K562 (cell line): Measurements from ENCODE around the gene MRPL33. TPM values are rescaled to one million over a fixed set of nuclear protein-coding genes. Genes with fewer than 3 reads are reported as not detected.
A peak's percentile ranks its signal among the peaks of the same experiment; 100 is the strongest.

Source experiments
- ATAC-seq: fragments of 200-7000 bp; cut with Tn5 transposase; 3 replicates; pipeline ENCODE4 v1.9.1; 2020; ENCODE audit warnings: moderate library complexity
- BruUV-seq: library from RNA; stranded (reverse); fragments of 400-500 nt; replicated peaks from 2 replicates; lab custom pipeline; 2021; lab: Mats Ljungman, UMichigan
- CTCF ChIA-PET: fragments of 300-600 bp; formaldehyde crosslinking; extraction: SDS; loops from one replicate; lab custom pipeline; 2021; ENCODE audit warnings: low intra/inter-chr PET ratio; lab: Yijun Ruan, JAX
- POLR2A ChIA-PET: fragments of 300-600, 350-650 bp; sonication (Branson Sonifier 250); formaldehyde crosslinking; extraction: SDS; loops from one replicate; lab custom pipeline; 2021; ENCODE audit warnings: antibody characterized with exemption, inconsistent platforms; lab: Yijun Ruan, JAX
- DNase-seq, 4 experiments: peaks; one replicate each; pipeline versions ENCODE4 v3.0.0 to v3.0.0-alpha.2; 2011 to 2018; ENCODE audit warnings: low spot score in 3 of 4, mixed read lengths in 3 of 4; ENCODE audit errors: extremely low read depth in 1 of 4
- FAIRE-seq: peaks from 2 replicates; lab custom pipeline; 2011; peaks lifted over from hg19 to GRCh38; lab: Jason Lieb, UNC
- H2AFZ ChIP-seq: 2 replicates; pipeline ENCODE4 v1.6.0; 2011; ENCODE audit warnings: low read depth, low read length, control low read depth, inconsistent platforms
- H3K27ac ChIP-seq: fragments of 200-600 bp; 3 replicates; pipeline ENCODE4 v1.8.0; 2011; ENCODE audit warnings: low read depth, mild to moderate bottlenecking, control low read depth, inconsistent platforms, low read length, moderate library complexity, mixed read lengths; ENCODE audit errors: extremely low read depth
- H3K27me3 ChIP-seq, 2 experiments: fragments of 300-600 bp in 1 of 2; 2 replicates in 1 of 2; 3 replicates in 1 of 2; pipeline versions ENCODE4 v1.6.0 to v1.8.0; 2011; ENCODE audit warnings: inconsistent platforms in 2 of 2, low read length in 2 of 2, mild to moderate bottlenecking in 1 of 2, mixed read lengths in 1 of 2, moderate library complexity in 1 of 2; ENCODE audit not compliant: control insufficient read depth in 2 of 2, insufficient read depth in 2 of 2
- H3K36me3 ChIP-seq: fragments of 300-600 bp; 3 replicates; pipeline ENCODE4 v1.8.0; 2011; ENCODE audit warnings: mild to moderate bottlenecking, low read length, inconsistent platforms; ENCODE audit not compliant: control insufficient read depth, insufficient read depth
- H3K4me1 ChIP-seq, 2 experiments: fragments of 200-600 bp in 1 of 2; replicated peaks in 1 of 2; 2 replicates in 1 of 2; 3 replicates in 1 of 2; pipeline versions ENCODE4 v1.5.1 to v1.8.0; 2011; ENCODE audit warnings: inconsistent platforms in 2 of 2, low read length in 2 of 2, mild to moderate bottlenecking in 1 of 2, mixed read lengths in 1 of 2, moderate library complexity in 1 of 2; ENCODE audit not compliant: control insufficient read depth in 2 of 2, insufficient read depth in 2 of 2
- H3K4me2 ChIP-seq: 2 replicates; pipeline ENCODE4 v1.6.1; 2011; ENCODE audit warnings: low read length, control low read depth, inconsistent platforms, mixed read lengths; ENCODE audit not compliant: insufficient read depth
- H3K4me3 ChIP-seq: fragments of 200-600 bp; sonication (generic), shearing (Covaris generic); 2 replicates; pipeline ENCODE4 v1.5.1; 2016; ENCODE audit warnings: control low read depth, inconsistent platforms
- H3K79me2 ChIP-seq: fragments of 200-600 bp; 3 replicates; pipeline ENCODE4 v1.8.0; 2011; ENCODE audit warnings: low read length, inconsistent platforms; ENCODE audit not compliant: control insufficient read depth, insufficient read depth
- H3K9ac ChIP-seq, 2 experiments: 2 replicates each; pipeline versions ENCODE4 v1.6.0 to v1.6.1; 2011; ENCODE audit warnings: low read depth in 2 of 2, low read length in 2 of 2, control low read depth in 1 of 2, inconsistent platforms in 1 of 2, mild to moderate bottlenecking in 1 of 2, mixed read lengths in 1 of 2; ENCODE audit not compliant: insufficient read depth in 1 of 2
- H3K9me1 ChIP-seq: one replicate; pipeline ENCODE4 v1.6.0; 2011; ENCODE audit warnings: inconsistent platforms, mild to moderate bottlenecking, low read length, moderate library complexity; ENCODE audit not compliant: control insufficient read depth, insufficient read depth
- H3K9me3 ChIP-seq: replicated peaks from 2 replicates; pipeline ENCODE4 v1.5.1; 2011; ENCODE audit warnings: low read depth, low read length, inconsistent platforms; ENCODE audit not compliant: control insufficient read depth, insufficient read depth
- H4K20me1 ChIP-seq: replicated peaks from 2 replicates; pipeline ENCODE4 v1.6.1; 2011; ENCODE audit warnings: low read length, inconsistent platforms, mixed read lengths; ENCODE audit not compliant: control insufficient read depth, insufficient read depth
- CBX1 ChIP-seq: sonication (generic); IDR thresholded peaks from 2 replicates; pipeline ENCODE4 v1.6.1; 2016; ENCODE audit warnings: antibody characterized with exemption, low read depth, mild to moderate bottlenecking
- E2F3 ChIP-seq: fragments of 250-450 bp; sonication (Bioruptor Pico); IDR thresholded peaks from 2 replicates; pipeline ENCODE4 v1.4.0; 2020; ENCODE audit warnings: mild to moderate bottlenecking
- EGR1 ChIP-seq: fragments of 450-650 bp; conservative IDR thresholded peaks from 2 replicates; pipeline ENCODE4 v1.6.1; 2017; ENCODE audit warnings: mild to moderate bottlenecking
- ELF1 ChIP-seq: fragments of 200-800 bp; sonication (Bioruptor generic); IDR thresholded peaks from 2 replicates; pipeline ENCODE4 v1.6.1; 2016; ENCODE audit warnings: missing genetic modification characterization, missing compliant biosample characterization
- ETV1 ChIP-seq: fragments of 450-650 bp; conservative IDR thresholded peaks from 2 replicates; pipeline ENCODE4 v1.6.1; 2016; ENCODE audit warnings: missing genetic modification characterization, control low read depth, low read depth, missing compliant biosample characterization
- GABPB1 ChIP-seq: sonication (generic); formaldehyde crosslinking; IDR thresholded peaks from 2 replicates; pipeline ENCODE4 v1.8.0; 2022; ENCODE audit warnings: mild to moderate bottlenecking, missing genetic modification reagents
- L3MBTL2 ChIP-seq: fragments of 450-650 bp; IDR thresholded peaks from 2 replicates; pipeline ENCODE4 v1.6.1; 2016; ENCODE audit warnings: mild to moderate bottlenecking, moderate library complexity
- LCOR ChIP-seq: sonication (generic); formaldehyde crosslinking; IDR thresholded peaks from 2 replicates; pipeline ENCODE4 v1.8.0; 2022; ENCODE audit warnings: mild to moderate bottlenecking, missing genetic modification reagents
- MTA3 ChIP-seq: fragments of 450-650 bp; formaldehyde crosslinking; IDR thresholded peaks from 2 replicates; pipeline ENCODE4 v1.6.1; 2017; ENCODE audit warnings: mild to moderate bottlenecking, borderline replicate concordance
- NR2C2 ChIP-seq, 2 experiments: fragments of 200-800 bp in 1 of 2; sonication (Bioruptor generic) in 1 of 2; sonication (generic) in 1 of 2; formaldehyde crosslinking in 1 of 2; IDR thresholded peaks; 2 replicates each; pipeline versions ENCODE4 v1.6.1 to v1.8.0; 2016 to 2022; ENCODE audit warnings: mild to moderate bottlenecking in 1 of 2, missing compliant biosample characterization in 1 of 2, missing genetic modification characterization in 1 of 2, missing genetic modification reagents in 1 of 2
- NRF1 ChIP-seq, 2 experiments: fragments of 450-650 bp; IDR thresholded peaks in 1 of 2; conservative IDR thresholded peaks in 1 of 2; 2 replicates each; pipeline ENCODE4 v1.6.1; 2014; ENCODE audit warnings: mild to moderate bottlenecking in 2 of 2
- RBFOX2 ChIP-seq: fragments of 200-400 bp; formaldehyde crosslinking; IDR thresholded peaks from 2 replicates; pipeline ENCODE4 v1.6.1; 2017; ENCODE audit warnings: low read depth, mild to moderate bottlenecking, low read length, moderate library complexity
- ZFX ChIP-seq: sonication (generic); formaldehyde crosslinking; IDR thresholded peaks from 2 replicates; pipeline ENCODE4 v1.8.0; 2022; ENCODE audit warnings: mild to moderate bottlenecking, missing genetic modification reagents, moderate library complexity
- ZKSCAN8 ChIP-seq: fragments of 200-800 bp; sonication (Bioruptor generic); IDR thresholded peaks from 2 replicates; pipeline ENCODE4 v1.6.1; 2016; ENCODE audit warnings: missing genetic modification characterization, missing compliant biosample characterization
- ZNF583 ChIP-seq: fragments of 250-450 bp; sonication (Bioruptor Pico); IDR thresholded peaks from 2 replicates; pipeline ENCODE4 v1.4.0; 2020
- WGBS: fragments of 100-300 bp; shearing (Covaris generic); methylation state at CpG from one replicate; pipeline ENCODE4 v1.1.6; 2016; ENCODE audit warnings: low coverage, mixed read lengths; ENCODE audit not compliant: insufficient coverage; ENCODE audit errors: missing lambda C conversion rate; 5-methylcytosine and 5-hydroxymethylcytosine counted together
- in situ Hi-C: fragments of 300-500 bp; cut with MboI; formaldehyde crosslinking; loops from 4 replicates; pipeline ENCODE4 v1.15.0; 2018; ENCODE audit warnings: inconsistent platforms, mixed read lengths
- intact Hi-C: fragments of 100-400 bp; cut with micrococcal nuclease; formaldehyde crosslinking; loops from 2 replicates; pipeline ENCODE4 v1.14.2; 2022
- polyA plus RNA-seq, 8 experiments: library from polyadenylated mRNA; depleted of rRNA in 4 of 8; stranded (reverse) in 5 of 8; unstranded in 3 of 8; fragments of >200 nt; fragmentation: Nextera tagmentation in 2 of 8; fragmentation: Illumina TruSeq in 1 of 8; extraction: Ambion mirVana in 2 of 8; extraction: Trizol in 1 of 8; gene quantifications; 2 replicates each; pipeline versions ENCODE4 v1.2.1 to v1.2.3, GENCODE V29; 2011 to 2014; ENCODE audit warnings: inconsistent platforms in 1 of 8, missing spikeins in 1 of 8
- total RNA-seq, 7 experiments: library from RNA; depleted of rRNA in 6 of 7; stranded (reverse); fragments of >200 nt in 6 of 7; fragmentation: Illumina TruSeq in 2 of 7; extraction: Trizol in 2 of 7; gene quantifications; 2 replicates each; pipeline versions ENCODE4 v1.2.1 to v1.2.3, GENCODE V29; 2011 to 2021; ENCODE audit warnings: low replicate concordance in 1 of 7
- TF ChIP-seq, protein P1 (sequence below): fragments of 150-350 bp; IDR thresholded peaks from 2 replicates; pipeline ENCODE4 v1.6.1; 2014; ENCODE audit warnings: low read depth, mild to moderate bottlenecking, low read length, borderline replicate concordance
- TF ChIP-seq, protein P2 (sequence below): fragments of 450-650 bp; formaldehyde crosslinking; IDR thresholded peaks from 2 replicates; pipeline ENCODE4 v1.4.0; 2020; ENCODE audit warnings: mild to moderate bottlenecking, moderate library complexity

Gene MRPL33
- total and polyA plus RNA-seq, 9 of the 15 experiments (the other 6 are each of a cell fraction or from before 2014, with no cell fraction given) = 68.3 to 338 (median 226) TPM

DNA sequence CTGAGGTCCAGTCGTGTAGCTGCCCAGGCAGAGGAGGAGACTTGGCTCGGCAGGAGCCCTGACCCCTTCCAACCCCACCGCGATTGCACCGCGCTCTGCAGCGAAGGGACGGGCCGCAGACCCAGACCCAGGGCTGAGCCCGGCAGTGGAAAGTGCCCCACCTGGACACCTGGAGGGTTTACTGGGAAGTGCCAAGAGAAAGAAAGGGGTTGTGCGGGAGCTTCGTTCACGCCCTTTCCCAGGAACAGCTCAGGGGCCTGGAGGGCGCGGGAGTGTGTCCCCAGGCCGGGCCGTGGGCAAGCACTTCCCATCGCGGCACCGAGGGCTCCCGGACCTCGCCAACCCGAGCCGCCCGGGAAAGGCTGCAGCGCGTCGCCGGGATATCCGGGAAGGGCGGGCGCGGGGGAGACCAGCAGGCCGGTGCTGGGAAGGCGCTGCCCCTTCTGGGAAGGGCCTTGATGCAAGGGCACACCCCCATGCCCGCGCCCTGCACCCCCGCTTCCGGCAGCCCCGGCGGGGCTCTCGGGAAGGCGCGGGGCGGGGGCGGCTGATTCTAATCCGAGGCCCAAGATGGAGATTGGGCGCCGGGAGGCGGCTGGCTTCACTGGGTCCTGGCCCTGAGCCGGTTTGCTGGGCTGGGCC lies 36.1 kb upstream of the MRPL33 start:
- Histone ChIP-seq H3K4me3 (peak overlapping the region; percentile 19; the same call in 1 of the 2 replicates), H3K9me1 (no peaks in the 10 kb centered on the region), H3K4me2 (peak overlapping the region; percentile 57), H3K9ac (peak overlapping the region; percentile 8 to 64; a peak in 2 of 4 replicates), H3K27ac (no peak overlapping the region), H3K4me1 (peaks cover 7 to 10% of the 10 kb centered on the region in 2 experiments; a peak in 3 of 5 replicates), H3K36me3 (no peaks in the 10 kb centered on the region), H3K9me3 (no peaks in the 10 kb centered on the region), H3K27me3 (peaks cover 5 to 25% of the 10 kb centered on the region in 2 experiments; a peak in 3 of 5 replicates), H2AFZ (peak overlapping the region; percentile 77), H3K79me2 (no peaks in the 10 kb centered on the region), H4K20me1 (no peaks in the 10 kb centered on the region)
- ChIA-PET CTCF (no interaction called here), POLR2A (no interaction called here)
- peak; percentile 59 to 75 (median 68) for DNase-seq
- peak; percentile 80 for ATAC-seq
- no peak for FAIRE-seq
- no TSS peak for BruUV-seq
- intact Hi-C loops (no loop called here), in situ Hi-C loops (no loop called here)
- 13% methylated on average over 44 of the region's 51 CpGs for WGBS
- TF ChIP-seq ELF1 (tag) (peak; percentile 54), E2F3 (CRISPR knock-in tag) (peak; percentile 76), NR2C2 (CRISPR knock-in tag; IDR thresholded peaks at IDR 0.05) (no peak), NR2C2 (tag; IDR thresholded peaks at IDR 0.05) (peak; percentile 14; the same call in 1 of the 2 replicates), LCOR (0 out of 2 replicates have a peak, but pooled peaks have one; percentile 24), L3MBTL2 (peak; percentile 73; the same call in 1 of the 2 replicates), RBFOX2 (peak; percentile 70), CBX1 (peak; percentile 51; the same call in 1 of the 2 replicates), ETV1 (peak; percentile 60), NRF1 (conservative IDR thresholded peaks at IDR 0.05 in 1 of 2, IDR thresholded peaks at IDR 0.05 in 1 of 2) (peak in 1 of 2 experiments; percentile 23; a peak in 1 of 4 replicates), ZFX (CRISPR knock-in tag) (peak; percentile 32; the same call in 1 of the 2 replicates), GABPB1 (CRISPR knock-in tag) (peak; percentile 26; the same call in 1 of the 2 replicates), ZNF583 (CRISPR knock-in tag) (no peak), EGR1 (peak; percentile 96), ZKSCAN8 (CRISPR knock-in tag) (no peak), MTA3 (peak; percentile 61; the same call in 1 of the 2 replicates)
- TF ChIP-seq, protein P1, sequence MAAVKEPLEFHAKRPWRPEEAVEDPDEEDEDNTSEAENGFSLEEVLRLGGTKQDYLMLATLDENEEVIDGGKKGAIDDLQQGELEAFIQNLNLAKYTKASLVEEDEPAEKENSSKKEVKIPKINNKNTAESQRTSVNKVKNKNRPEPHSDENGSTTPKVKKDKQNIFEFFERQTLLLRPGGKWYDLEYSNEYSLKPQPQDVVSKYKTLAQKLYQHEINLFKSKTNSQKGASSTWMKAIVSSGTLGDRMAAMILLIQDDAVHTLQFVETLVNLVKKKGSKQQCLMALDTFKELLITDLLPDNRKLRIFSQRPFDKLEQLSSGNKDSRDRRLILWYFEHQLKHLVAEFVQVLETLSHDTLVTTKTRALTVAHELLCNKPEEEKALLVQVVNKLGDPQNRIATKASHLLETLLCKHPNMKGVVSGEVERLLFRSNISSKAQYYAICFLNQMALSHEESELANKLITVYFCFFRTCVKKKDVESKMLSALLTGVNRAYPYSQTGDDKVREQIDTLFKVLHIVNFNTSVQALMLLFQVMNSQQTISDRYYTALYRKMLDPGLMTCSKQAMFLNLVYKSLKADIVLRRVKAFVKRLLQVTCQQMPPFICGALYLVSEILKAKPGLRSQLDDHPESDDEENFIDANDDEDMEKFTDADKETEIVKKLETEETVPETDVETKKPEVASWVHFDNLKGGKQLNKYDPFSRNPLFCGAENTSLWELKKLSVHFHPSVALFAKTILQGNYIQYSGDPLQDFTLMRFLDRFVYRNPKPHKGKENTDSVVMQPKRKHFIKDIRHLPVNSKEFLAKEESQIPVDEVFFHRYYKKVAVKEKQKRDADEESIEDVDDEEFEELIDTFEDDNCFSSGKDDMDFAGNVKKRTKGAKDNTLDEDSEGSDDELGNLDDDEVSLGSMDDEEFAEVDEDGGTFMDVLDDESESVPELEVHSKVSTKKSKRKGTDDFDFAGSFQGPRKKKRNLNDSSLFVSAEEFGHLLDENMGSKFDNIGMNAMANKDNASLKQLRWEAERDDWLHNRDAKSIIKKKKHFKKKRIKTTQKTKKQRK = no peak
- TF ChIP-seq, protein P2, sequence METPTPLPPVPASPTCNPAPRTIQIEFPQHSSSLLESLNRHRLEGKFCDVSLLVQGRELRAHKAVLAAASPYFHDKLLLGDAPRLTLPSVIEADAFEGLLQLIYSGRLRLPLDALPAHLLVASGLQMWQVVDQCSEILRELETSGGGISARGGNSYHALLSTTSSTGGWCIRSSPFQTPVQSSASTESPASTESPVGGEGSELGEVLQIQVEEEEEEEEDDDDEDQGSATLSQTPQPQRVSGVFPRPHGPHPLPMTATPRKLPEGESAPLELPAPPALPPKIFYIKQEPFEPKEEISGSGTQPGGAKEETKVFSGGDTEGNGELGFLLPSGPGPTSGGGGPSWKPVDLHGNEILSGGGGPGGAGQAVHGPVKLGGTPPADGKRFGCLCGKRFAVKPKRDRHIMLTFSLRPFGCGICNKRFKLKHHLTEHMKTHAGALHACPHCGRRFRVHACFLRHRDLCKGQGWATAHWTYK (CRISPR knock-in tag) = peak; percentile 79
